Natural killer cell (primary cell): ENCODE measurements around the gene PDE6A. TPM values are rescaled to one million over a fixed set of nuclear protein-coding genes. Genes with fewer than 3 reads are reported as not detected.

ENCODE experiments used
- ATAC-seq, 3 donors: fragments of 150-1000 bp in 2 of 3; fragments of 200-7000 bp in 1 of 3; cut with Tn5 transposase; 1 replicate in 1 of 3; 2 replicates in 2 of 3; pipeline ENCODE4 v1.10.0; 2021; ENCODE audit warnings: mild to moderate bottlenecking in 2 of 3, moderate library complexity in 2 of 3
- DNase-seq, 2 donors: peaks; one replicate each; pipeline versions ENCODE4 v3.0.0 to v3.0.0-alpha.2; 2013 to 2021; ENCODE audit warnings: mixed read lengths in 1 of 2
- H3K27ac ChIP-seq: one replicate; pipeline ENCODE4 v1.5.1; 2013; ENCODE audit warnings: mild to moderate bottlenecking, low read length
- H3K27me3 ChIP-seq: one replicate; pipeline ENCODE4 v1.6.1; 2013; ENCODE audit warnings: low read length; ENCODE audit not compliant: control insufficient read depth, insufficient read depth
- H3K36me3 ChIP-seq: one replicate; pipeline ENCODE4 v1.6.1; 2013; ENCODE audit warnings: low read length; ENCODE audit not compliant: control insufficient read depth, insufficient read depth
- H3K4me1 ChIP-seq: one replicate; pipeline ENCODE4 v1.6.1; 2013; ENCODE audit warnings: low read length; ENCODE audit not compliant: control insufficient read depth, insufficient read depth
- H3K4me3 ChIP-seq: one replicate; pipeline ENCODE4 v1.5.1; 2013; ENCODE audit warnings: low read length
- H3K9me3 ChIP-seq: one replicate; pipeline ENCODE4 v1.6.1; 2013; ENCODE audit warnings: low read length; ENCODE audit not compliant: control insufficient read depth, insufficient read depth
- H3K27ac Mint-ChIP-seq, 2 donors: one replicate each; pipeline ENCODE4 v1.8.0; 2022; ENCODE audit warnings: mild to moderate bottlenecking in 2 of 2, mixed read lengths in 2 of 2, moderate library complexity in 1 of 2
- H3K27me3 Mint-ChIP-seq, 2 donors: one replicate each; pipeline ENCODE4 v1.8.0; 2022; ENCODE audit warnings: low read depth in 2 of 2, mixed read lengths in 2 of 2
- H3K36me3 Mint-ChIP-seq: one replicate; pipeline ENCODE4 v1.8.0; 2022; ENCODE audit warnings: mixed read lengths
- H3K4me1 Mint-ChIP-seq, 2 donors: one replicate each; pipeline ENCODE4 v1.8.0; 2022; ENCODE audit warnings: mixed read lengths in 2 of 2
- H3K4me3 Mint-ChIP-seq: one replicate; pipeline ENCODE4 v1.8.0; 2022; ENCODE audit warnings: mild to moderate bottlenecking, moderate library complexity, mixed read lengths
- H3K9me3 Mint-ChIP-seq, 2 donors: one replicate each; pipeline ENCODE4 v1.8.0; 2022; ENCODE audit warnings: mixed read lengths in 2 of 2
- CTCF ChIP-seq: fragments of 200-600 bp; IDR thresholded peaks from one replicate; pipeline ENCODE4 v1.8.0; 2022; ENCODE audit warnings: antibody characterized with exemption
- WGBS: methylation state at CpG from one replicate; pipeline ENCODE4 v1.1.7; 2013; ENCODE audit warnings: missing lambda C conversion rate; ENCODE audit not compliant: insufficient coverage; 5-methylcytosine and 5-hydroxymethylcytosine counted together
- intact Hi-C: fragments of 100-400 bp; cut with micrococcal nuclease; formaldehyde crosslinking; loops from one replicate; pipeline ENCODE4 v1.14.2; 2022
- total RNA-seq, 4 donors: library from RNA; stranded (reverse); fragments of 120-200 nt in 1 of 4; gene quantifications; one replicate each; pipeline versions ENCODE4 v1.2.3 to v1.2.4, GENCODE V29; 2013 to 2022

Gene PDE6A
- total RNA-seq, 3 donors from 2014 or later (not counting 1 experiment from before 2014, with no cell fraction given): not detected

- H3K27ac Mint-ChIP-seq: no peak overlapping the region
- TF ChIP-seq CTCF: no peak
- Histone ChIP-seq H3K27me3 (no peaks in the 10 kb centered on the region), H3K9me3 (no peaks in the 10 kb centered on the region), H3K4me1 (no peaks in the 10 kb centered on the region), H3K36me3 (no peaks in the 10 kb centered on the region), H3K27ac (no peak overlapping the region), H3K4me3 (no peak overlapping the region)
- WGBS: 88% methylated on average over 5 of the region's 5 CpGs
- peaks cover 0 to 5% of the 10 kb centered on the region in 2 donors for H3K4me1 Mint-ChIP-seq
- no peaks in the 10 kb centered on the region for H3K36me3 Mint-ChIP-seq
- H3K27me3 Mint-ChIP-seq: no peaks in the 10 kb centered on the region
- no peak for DNase-seq
- H3K4me3 Mint-ChIP-seq: no peak overlapping the region
- intact Hi-C loops: no loop called here
- ATAC-seq: no peak
- no peaks in the 10 kb centered on the region for H3K9me3 Mint-ChIP-seq
Observed at GRCh38 chr5:149827086-149827485, 117.5 kb downstream of the PDE6A start.

- WGBS: 91% methylated on average over 9 of the region's 9 CpGs
- intact Hi-C loops: no loop called here
- H3K4me1 Mint-ChIP-seq: peaks cover 0 to 5% of the 10 kb centered on the region in 2 donors
Observed at GRCh38 chr5:149826574-149826973, 118.0 kb downstream of the PDE6A start.

GRCh38 chr5:149824846-149825245 is 119.7 kb downstream of the PDE6A start:
- Histone ChIP-seq H3K27ac (no peak overlapping the region), H3K27me3 (no peaks in the 10 kb centered on the region), H3K36me3 (no peaks in the 10 kb centered on the region), H3K4me1 (no peaks in the 10 kb centered on the region), H3K9me3 (no peaks in the 10 kb centered on the region), H3K4me3 (no peak overlapping the region)
- no peak for ATAC-seq
- no peaks in the 10 kb centered on the region for H3K27me3 Mint-ChIP-seq
- H3K9me3 Mint-ChIP-seq: no peaks in the 10 kb centered on the region
- H3K27ac Mint-ChIP-seq: no peak overlapping the region
- intact Hi-C loops: no loop called here
- 91% methylated on average over 16 of the region's 16 CpGs for WGBS
- peaks cover 0 to 5% of the 10 kb centered on the region in 2 donors for H3K4me1 Mint-ChIP-seq
- TF ChIP-seq CTCF: no peak
- H3K4me3 Mint-ChIP-seq: no peak overlapping the region
- no peak for DNase-seq
- H3K36me3 Mint-ChIP-seq: no peaks in the 10 kb centered on the region

More at GRCh38 chr5:149826574-149826973, 118.0 kb downstream of the PDE6A start:
- no peaks in the 10 kb centered on the region for H3K9me3 Mint-ChIP-seq
- no peaks in the 10 kb centered on the region for H3K27me3 Mint-ChIP-seq
- Histone ChIP-seq H3K27ac (no peak overlapping the region), H3K4me1 (no peaks in the 10 kb centered on the region), H3K27me3 (no peaks in the 10 kb centered on the region), H3K9me3 (no peaks in the 10 kb centered on the region), H3K36me3 (no peaks in the 10 kb centered on the region), H3K4me3 (no peak overlapping the region)
- no peak overlapping the region for H3K4me3 Mint-ChIP-seq
- ATAC-seq: no peak
- no peak for DNase-seq
- TF ChIP-seq CTCF: no peak
- H3K27ac Mint-ChIP-seq: no peak overlapping the region
- no peaks in the 10 kb centered on the region for H3K36me3 Mint-ChIP-seq

- Histone ChIP-seq H3K9me3 (no peaks in the 10 kb centered on the region), H3K4me1 (no peaks in the 10 kb centered on the region), H3K27me3 (no peaks in the 10 kb centered on the region), H3K36me3 (no peaks in the 10 kb centered on the region), H3K4me3 (no peak overlapping the region), H3K27ac (no peak overlapping the region)
- Mint-ChIP-seq H3K27ac (no peak overlapping the region), H3K27me3 (no peaks in the 10 kb centered on the region), H3K36me3 (no peaks in the 10 kb centered on the region), H3K4me3 (no peak overlapping the region), H3K9me3 (no peaks in the 10 kb centered on the region), H3K4me1 (peaks cover 0 to 5% of the 10 kb centered on the region in 2 donors)
- ATAC-seq (no peak), DNase-seq (no peak)
- 93% methylated on average over 7 of the region's 7 CpGs for WGBS
- no peak for TF ChIP-seq CTCF
- intact Hi-C loops: no loop called here
Observed at GRCh38 chr5:149824120-149824519, 120.5 kb downstream of the PDE6A start.
